Jurkat, Clone E6-1 (cell line): ENCODE data around the gene UBE2E2.

Source experiments
- DNase-seq: peaks from one replicate; pipeline ENCODE4 v3.0.0-alpha.2; 2011; ENCODE audit warnings: low read depth, low spot score
- H3K4me3 ChIP-seq: 2 replicates; pipeline ENCODE4 v1.5.1; 2011; ENCODE audit warnings: mild to moderate bottlenecking, low read length, control low read depth, moderate library complexity

The UBE2E2 gene

GRCh38 chr3:23264413-23264812, 61.3 kb downstream of the UBE2E2 start:
- no peak for DNase-seq
- no peak overlapping the region for H3K4me3 ChIP-seq

DNA sequence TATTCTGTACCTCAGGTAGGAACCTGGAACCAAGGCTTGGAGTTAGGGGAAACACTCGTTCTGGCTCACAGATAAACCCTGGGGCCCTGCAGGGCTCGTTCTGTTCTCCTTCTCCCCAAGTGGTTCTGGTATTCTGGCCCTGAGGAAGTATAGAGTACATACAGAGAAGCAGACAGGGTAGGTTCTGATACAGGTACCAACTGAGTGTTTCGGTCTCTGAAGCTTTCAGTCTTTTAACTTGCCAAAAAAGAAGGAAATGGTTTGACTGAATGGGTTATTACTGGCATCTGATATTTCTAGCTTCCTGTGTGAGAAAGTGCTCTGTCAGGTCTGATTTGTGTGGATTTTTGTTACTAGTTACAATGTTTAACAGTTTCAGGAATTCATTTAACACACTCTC, 67.3 kb downstream of the UBE2E2 start:
- H3K4me3 ChIP-seq = no peak overlapping the region
- DNase-seq = no peak

DNA sequence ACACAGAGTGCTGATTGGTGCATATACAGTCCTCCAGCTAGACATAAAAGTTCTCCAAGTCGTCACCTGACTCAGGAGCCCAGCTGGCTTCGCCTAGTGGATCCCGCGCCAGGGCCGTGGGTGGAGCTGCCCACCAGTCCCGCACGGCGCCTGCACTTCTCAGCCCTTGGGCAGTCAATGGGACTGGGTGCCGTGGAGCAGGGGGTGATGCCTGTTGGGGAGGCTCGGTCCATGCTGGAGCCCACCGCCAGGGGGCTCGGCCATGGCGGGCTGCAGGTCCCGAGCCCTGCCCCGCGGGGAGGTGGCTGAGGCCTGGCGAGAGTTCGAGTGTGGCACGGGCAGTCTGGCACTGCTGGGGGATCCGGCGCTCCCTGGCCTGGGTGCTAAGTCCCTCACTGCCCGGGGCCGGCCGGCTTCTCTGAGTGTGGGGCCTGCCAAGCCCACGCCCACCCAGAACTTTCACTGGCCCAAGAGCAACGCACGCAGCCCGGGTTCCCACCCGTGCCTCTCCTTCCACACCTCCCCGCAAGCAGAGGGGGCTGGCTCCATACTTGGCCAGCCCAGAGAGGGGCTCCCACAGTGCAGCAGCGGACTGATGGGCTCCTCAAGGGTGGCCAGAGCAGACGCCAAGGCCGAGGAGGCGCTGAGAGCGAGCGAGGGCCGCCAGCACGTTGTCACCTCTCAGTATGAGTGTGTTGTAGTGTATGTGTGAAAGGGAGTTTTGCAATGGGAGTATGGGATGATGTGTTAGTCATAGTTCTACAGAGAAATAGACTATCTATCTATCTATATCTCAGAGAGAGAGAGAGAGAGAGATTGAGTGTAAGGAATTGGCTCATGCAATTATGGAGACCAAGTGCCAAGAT, 69.0 kb downstream of the UBE2E2 start:
- no peak for DNase-seq
- no peak overlapping the region for H3K4me3 ChIP-seq

DNA sequence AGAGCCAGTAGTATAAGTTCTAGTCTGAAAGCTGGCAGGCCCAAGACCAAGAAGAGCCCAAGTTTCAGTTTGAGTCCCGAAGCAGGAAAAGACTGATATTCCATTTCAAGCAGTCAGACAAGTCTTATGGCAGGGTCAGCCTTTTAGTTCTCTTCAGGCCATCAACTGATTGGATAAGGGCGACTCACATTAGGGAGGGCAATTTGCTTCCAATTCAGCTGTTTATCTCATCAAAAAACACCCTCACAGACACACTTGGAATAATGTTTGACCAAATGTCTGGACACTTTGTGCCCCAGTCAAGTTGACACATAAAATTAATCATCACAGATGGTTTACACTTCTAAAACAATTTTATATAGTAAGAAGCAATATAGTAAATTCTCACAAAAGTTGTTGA, 69.7 kb downstream of the UBE2E2 start:
- DNase-seq = no peak
- no peak overlapping the region for H3K4me3 ChIP-seq

GRCh38 chr3:23275061-23275460, 71.9 kb downstream of the UBE2E2 start:
- H3K4me3 ChIP-seq = no peak overlapping the region
- DNase-seq = no peak

- no peak overlapping the region for H3K4me3 ChIP-seq
- DNase-seq = no peak
Measured at GRCh38 chr3:23275814-23276213, 72.7 kb downstream of the UBE2E2 start.

DNA sequence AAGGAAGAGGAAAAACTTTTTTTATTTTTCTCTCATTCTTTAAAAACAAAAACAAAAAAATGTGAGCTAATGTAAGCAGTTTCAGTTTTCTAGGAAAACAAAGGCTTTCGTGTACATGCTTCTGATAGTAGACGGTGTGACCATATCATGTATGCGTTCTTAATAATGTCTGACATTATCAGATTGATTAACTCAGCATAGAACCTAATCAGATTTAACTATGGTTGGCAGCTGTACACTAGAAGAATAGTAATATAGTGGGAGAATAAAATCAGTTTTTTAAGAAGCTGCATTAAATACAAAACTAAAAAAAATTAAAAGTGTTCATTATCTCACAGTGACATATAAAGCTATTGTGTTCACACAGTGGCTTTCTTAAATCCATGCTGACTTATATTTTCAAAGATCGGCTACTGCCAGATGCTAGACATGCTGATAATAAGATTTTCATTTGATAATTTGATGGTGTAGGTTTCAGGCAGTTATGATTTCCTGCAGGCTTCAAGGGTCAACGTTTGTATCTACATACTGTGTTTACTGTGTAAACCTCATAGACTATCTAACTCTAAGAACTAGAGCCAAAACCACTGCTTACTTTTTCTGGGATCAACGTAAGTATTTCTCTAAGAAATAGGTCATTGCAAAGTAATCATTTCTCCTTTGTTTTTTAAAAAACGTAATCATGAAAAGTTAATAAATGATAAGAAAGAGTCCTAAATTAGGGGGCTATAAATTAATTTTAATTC, 74.0 kb downstream of the UBE2E2 start:
- no peak overlapping the region for H3K4me3 ChIP-seq
- no peak for DNase-seq

DNA sequence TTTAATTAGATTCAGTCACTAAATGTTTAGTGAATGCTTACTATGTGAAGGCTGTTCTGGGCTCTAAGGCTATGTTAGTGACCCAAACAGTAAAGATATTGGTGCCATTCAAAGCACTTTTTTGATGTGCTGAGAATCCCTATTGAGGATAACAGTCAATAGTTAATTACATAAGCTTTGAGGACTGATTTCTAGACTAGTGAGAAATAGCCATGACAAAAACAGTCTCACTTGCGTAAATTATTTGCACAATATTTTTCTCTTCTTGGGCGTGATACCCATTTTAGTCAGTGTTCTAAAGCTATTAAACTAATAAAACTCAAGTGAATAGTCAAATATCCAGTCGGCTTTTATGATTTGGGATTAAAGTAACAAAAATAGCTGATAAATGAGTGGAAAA, 74.6 kb downstream of the UBE2E2 start:
- no peak for DNase-seq

DNA sequence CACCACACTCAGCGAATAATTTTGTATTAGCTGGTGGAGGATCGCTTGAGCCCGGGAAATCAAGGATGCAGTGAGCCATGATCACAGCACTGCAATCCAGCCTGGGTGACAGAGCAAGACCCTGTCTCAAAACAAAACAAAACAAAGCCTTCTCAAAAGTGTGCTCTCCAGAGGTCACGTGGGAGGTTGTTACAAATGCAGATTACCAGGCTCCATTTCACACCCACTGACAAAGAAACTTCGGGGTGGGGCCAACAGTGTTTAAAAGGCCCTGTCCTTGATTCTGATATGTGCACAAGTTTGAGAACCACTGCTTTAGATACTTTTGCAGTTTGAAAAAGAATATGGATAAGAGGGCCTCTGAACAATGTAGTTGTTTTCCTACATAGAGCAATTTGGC, 80.5 kb downstream of the UBE2E2 start:
- H3K4me3 ChIP-seq = no peak overlapping the region
- DNase-seq = no peak

More for the DNA sequence above, 74.6 kb downstream of the UBE2E2 start:
- H3K4me3 ChIP-seq = no peak overlapping the region

DNA sequence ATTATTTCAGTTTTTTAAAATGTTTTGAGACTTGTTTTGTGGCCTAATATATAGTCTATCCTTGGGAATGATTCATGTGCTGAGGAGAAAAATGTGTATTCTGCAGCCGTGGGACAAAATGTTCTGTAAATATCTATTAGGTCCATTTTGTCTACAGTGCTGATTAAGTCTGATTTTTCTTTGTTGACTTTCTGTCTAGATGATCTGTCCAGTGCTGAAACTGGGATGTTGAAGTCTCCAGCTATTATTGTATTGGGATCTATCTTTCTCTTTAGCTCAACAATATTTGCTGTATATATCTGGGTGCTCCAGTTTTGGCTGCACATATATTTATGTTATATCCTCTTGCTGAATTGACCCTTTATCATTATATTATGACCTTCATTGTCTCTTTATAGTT, 85.2 kb downstream of the UBE2E2 start:
- H3K4me3 ChIP-seq = no peak overlapping the region
- no peak for DNase-seq

DNA sequence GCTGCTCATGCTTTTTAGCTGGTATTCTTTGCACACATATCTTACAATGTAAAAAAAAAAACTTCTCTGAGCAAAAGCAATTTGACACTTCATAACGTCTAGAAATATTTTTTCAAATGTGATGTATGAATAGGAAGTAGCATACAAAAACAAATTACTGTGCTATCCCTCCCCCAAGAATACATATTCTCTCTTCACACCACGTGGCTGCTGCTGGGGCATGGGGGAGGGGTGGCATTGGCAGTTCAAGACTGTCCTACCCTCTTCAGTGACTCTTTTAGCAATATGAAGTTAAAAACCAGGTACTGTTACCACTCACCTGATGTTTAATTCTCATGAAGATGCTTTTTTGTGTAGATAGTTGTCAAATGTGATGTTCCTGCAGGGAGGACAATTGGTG, 85.6 kb downstream of the UBE2E2 start:
- H3K4me3 ChIP-seq = no peak overlapping the region
- no peak for DNase-seq

DNA sequence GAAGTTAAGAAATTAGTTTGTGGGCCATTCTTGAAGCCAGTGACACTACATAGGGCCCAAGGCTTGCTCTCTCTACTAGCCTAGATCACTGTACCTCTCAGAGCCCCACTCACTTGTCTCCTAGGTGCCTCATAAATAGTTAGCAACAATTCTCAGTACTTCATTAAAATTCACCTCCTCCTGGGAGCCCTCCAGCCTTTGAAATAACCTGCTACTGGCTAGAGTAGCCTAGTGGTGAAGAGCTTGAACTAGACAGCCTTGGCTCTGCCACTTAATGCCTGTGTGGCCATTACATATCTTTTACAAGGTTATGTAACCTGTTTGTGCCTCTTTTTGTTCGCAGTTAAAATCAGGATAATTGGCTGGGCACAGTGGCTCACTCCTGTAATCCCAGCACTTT, 89.3 kb downstream of the UBE2E2 start:
- H3K4me3 ChIP-seq = no peak overlapping the region
- DNase-seq = no peak

DNA sequence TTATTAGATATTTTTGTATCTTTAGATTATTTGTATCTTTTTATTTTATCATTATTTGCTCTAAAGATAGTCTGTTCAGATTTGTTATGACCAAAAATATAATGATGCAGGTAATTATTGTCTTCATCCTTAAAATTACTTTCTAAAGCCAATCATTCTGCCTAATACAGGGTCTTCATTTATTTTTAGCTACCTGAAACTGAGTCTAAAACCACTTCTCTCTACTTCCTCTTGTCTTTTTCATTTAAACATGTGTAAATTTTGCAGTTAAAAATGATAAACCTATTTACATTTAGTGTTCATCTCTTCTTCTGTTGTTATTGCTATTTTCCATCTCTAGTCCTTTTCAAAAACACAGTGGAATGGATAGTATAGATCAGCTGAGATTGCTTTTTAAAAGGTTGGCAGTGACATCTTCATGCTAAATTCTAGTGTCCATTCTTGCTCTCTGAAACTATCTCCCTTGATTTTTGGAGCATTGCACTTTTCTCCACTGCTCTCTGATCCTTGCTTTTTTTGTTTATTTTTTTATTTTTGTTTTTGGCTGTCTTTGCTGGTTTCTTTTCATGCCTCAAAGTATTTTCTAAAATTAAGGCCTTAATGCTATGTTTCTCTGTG, 91.8 kb downstream of the UBE2E2 start:
- H3K4me3 ChIP-seq = no peak overlapping the region
- no peak for DNase-seq

GRCh38 chr3:23301819-23302218, 98.7 kb downstream of the UBE2E2 start:
- no peak overlapping the region for H3K4me3 ChIP-seq
- no peak for DNase-seq

DNA sequence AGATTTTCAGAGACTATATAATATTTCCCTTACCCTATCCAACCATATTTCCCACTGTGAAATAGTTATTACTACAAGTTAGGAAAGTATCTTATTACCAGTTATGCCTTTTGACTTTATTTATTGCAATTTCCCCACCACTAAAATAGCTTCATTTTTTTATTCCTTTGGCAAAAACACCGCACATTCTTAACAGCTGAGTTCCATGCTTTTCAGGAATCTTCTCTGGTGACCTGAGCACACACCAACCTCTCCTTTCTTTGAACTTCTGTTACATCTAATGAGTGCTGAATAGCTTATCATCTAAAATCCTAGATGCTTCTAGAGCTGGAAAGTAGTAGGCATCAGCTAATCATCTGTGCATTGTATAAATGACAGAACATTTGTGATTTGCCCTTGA, 99.1 kb downstream of the UBE2E2 start:
- DNase-seq = no peak
- H3K4me3 ChIP-seq = no peak overlapping the region

GRCh38 chr3:23303601-23304217, 100.6 kb downstream of the UBE2E2 start:
- DNase-seq = no peak
- H3K4me3 ChIP-seq = no peak overlapping the region

- DNase-seq = no peak
- H3K4me3 ChIP-seq = no peak overlapping the region
Measured at GRCh38 chr3:23304424-23304823, 101.3 kb downstream of the UBE2E2 start.

DNA sequence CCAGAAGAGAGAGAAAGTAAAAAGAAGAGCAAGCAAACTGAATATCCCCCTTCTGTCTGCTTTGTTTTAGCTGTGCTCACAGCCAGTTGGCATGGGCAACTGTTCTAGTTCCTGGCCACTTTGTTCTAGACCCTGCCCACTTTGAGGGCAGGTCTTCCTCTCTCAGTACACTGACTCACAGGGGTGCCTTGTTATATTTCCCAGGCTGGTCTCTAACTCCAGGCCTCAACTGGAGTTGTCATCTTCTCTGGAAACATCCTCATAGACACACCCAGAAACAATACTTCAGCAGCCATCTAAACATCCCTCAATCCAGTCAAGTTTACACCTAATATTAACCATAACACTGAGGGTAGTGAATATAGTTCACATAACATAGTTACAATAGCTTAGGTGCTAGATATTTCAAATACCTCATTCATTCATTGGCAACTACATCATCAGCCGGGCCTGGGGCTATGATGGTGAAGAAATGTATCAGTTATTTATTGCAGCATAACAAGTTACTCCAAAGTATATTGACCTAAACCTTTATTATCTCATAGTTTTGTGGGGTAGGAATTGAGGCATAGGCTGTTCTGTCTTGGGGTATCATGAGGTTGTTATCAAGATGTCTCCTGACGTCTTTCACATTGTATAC, 106.0 kb downstream of the UBE2E2 start:
- no peak for DNase-seq
- H3K4me3 ChIP-seq = no peak overlapping the region

DNA sequence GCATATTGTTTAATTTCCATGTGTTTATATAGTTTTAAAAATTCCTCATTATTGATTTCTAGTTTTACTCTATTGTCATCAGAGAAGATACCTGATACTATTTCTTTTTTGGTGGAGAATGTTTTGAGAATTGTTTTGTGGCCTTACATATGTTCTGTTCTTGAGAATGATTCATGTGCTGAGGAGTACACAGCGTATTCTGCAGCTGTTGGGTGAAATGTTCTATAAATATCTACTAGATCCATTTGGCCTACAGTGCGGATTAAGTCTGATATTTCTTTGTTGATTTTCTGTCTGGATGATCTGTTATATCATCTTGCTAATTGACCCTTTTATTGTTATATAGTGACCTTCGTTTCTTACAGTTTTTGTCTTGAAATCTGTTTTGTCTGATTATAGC, 109.7 kb downstream of the UBE2E2 start:
- no peak for DNase-seq

More for the DNA sequence above, 109.7 kb downstream of the UBE2E2 start:
- no peak overlapping the region for H3K4me3 ChIP-seq
